ENCODE data around the gene OR2J2. TPM values are rescaled to one million over a fixed set of nuclear protein-coding genes. Genes with fewer than 3 reads are reported as not detected.
"Not testable (repeated sequence)": the region's sequence is repeated elsewhere in the genome, so short reads cannot be mapped to it uniquely, and the experiment has no call there.

OR2J2 gene
- total RNA-seq: not detected
- not detected for polyA plus RNA-seq (2013, experiment 1 of 2)
- polyA plus RNA-seq (2013, experiment 2 of 2): not detected
- 0 to 0.08 (median 0) reads per million in 172 experiments for total RNA-seq

GRCh38 chr6:29170607-29171006 is at the start of gene OR2J2:
Gene OR2J2 (plus strand): TSS chr6:29170907. CDS start chr6:29173636, 2,729 bp downstream.
- H3K9me3 Mint-ChIP-seq, POLR2A ChIA-PET, CTCF ChIA-PET: not testable (repeated sequence)

GRCh38 chr6:29129326-29130012 is 41.2 kb upstream of the OR2J2 start:
- Histone ChIP-seq H3K4me1 (ENCODE audit: insufficient read depth, low read length) (no peaks in the 10 kb centered on the region), H3K9me3 (ENCODE audit: control insufficient read depth in 1 of 2, insufficient read depth in 1 of 2, low read length in 2 of 2) (peaks cover 0 to 9% of the 10 kb centered on the region in 2 experiments), H3K27me3 (ENCODE audit: control insufficient read depth in 1 of 2, insufficient read depth in 2 of 2, low read length in 2 of 2) (peaks cover 0 to 16% of the 10 kb centered on the region in 2 experiments), H3K27ac (ENCODE audit: low read depth in 1 of 2, low read length in 2 of 2) (no peak overlapping the region), H3K36me3 (ENCODE audit: insufficient read depth, low read length) (no peaks in the 10 kb centered on the region), H3K4me3 (ENCODE audit: low read length) (no peak overlapping the region)
- Mint-ChIP-seq H3K9me3 (no peaks in the 10 kb centered on the region), H3K4me1 (ENCODE audit: low read depth) (no peaks in the 10 kb centered on the region), H3K4me3 (no peak overlapping the region), H3K36me3 (ENCODE audit: low read depth) (no peaks in the 10 kb centered on the region), H3K27ac (no peak overlapping the region), H3K27me3 (peaks cover 47% of the 10 kb centered on the region)
- ChIA-PET CTCF (no interaction called here), POLR2A (no interaction called here)
- DNase-seq: no peak
- intact Hi-C loops (cut with DNase I, micrococcal nuclease): no loop called here
- TF ChIP-seq, protein P1, sequence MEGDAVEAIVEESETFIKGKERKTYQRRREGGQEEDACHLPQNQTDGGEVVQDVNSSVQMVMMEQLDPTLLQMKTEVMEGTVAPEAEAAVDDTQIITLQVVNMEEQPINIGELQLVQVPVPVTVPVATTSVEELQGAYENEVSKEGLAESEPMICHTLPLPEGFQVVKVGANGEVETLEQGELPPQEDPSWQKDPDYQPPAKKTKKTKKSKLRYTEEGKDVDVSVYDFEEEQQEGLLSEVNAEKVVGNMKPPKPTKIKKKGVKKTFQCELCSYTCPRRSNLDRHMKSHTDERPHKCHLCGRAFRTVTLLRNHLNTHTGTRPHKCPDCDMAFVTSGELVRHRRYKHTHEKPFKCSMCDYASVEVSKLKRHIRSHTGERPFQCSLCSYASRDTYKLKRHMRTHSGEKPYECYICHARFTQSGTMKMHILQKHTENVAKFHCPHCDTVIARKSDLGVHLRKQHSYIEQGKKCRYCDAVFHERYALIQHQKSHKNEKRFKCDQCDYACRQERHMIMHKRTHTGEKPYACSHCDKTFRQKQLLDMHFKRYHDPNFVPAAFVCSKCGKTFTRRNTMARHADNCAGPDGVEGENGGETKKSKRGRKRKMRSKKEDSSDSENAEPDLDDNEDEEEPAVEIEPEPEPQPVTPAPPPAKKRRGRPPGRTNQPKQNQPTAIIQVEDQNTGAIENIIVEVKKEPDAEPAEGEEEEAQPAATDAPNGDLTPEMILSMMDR (IDR thresholded peaks at IDR 0.05): no peak
- no peak for ATAC-seq (ENCODE audit: poor library complexity)

More at GRCh38 chr6:29170607-29171006, at the start of gene OR2J2:
- H3K27me3 Mint-ChIP-seq: peaks cover 39% of the 10 kb centered on the region
- H3K36me3 ChIP-seq (ENCODE audit: insufficient read depth, low read length); H3K27ac Mint-ChIP-seq; DNase-seq; H3K4me1 Mint-ChIP-seq (ENCODE audit: low read depth); H3K27ac ChIP-seq (ENCODE audit: low read depth in 1 of 2, low read length in 2 of 2); H3K4me3 Mint-ChIP-seq; ATAC-seq (ENCODE audit: poor library complexity); H3K4me3 ChIP-seq (ENCODE audit: low read length); H3K36me3 Mint-ChIP-seq (ENCODE audit: low read depth); H3K9me3 ChIP-seq (ENCODE audit: control insufficient read depth in 1 of 2, insufficient read depth in 1 of 2, low read length in 2 of 2); H3K4me1 ChIP-seq (ENCODE audit: insufficient read depth, low read length); intact Hi-C loops (cut with DNase I, micrococcal nuclease); H3K27me3 ChIP-seq (ENCODE audit: control insufficient read depth in 1 of 2, insufficient read depth in 2 of 2, low read length in 2 of 2): not testable (repeated sequence)

DNA sequence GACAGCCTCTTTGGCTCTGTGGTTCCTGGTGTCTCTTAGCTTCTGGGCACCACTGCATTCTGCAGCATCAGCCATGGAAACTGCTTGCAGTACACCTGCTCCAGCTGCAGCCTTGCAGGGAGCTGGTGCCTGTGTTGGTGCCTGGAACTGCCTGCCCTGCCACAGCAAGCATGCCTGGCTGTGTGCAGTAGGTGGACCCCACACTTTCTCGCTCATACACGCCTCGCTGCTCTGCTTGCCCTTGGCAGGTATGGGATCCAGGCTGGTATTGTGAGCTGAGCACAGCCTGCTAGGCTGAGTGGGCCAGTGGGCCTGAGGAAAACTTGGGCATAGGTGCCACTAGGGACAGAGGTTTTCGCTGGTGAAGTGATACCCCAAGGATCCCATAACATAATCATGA is 40.1 kb upstream of the OR2J2 start:
- Mint-ChIP-seq H3K27me3 (peaks cover 49% of the 10 kb centered on the region), H3K36me3 (ENCODE audit: low read depth) (no peaks in the 10 kb centered on the region), H3K9me3 (no peaks in the 10 kb centered on the region), H3K4me3 (no peak overlapping the region), H3K27ac (no peak overlapping the region), H3K4me1 (ENCODE audit: low read depth) (no peaks in the 10 kb centered on the region)
- no peak for ATAC-seq (ENCODE audit: poor library complexity)
- Histone ChIP-seq H3K4me1 (ENCODE audit: insufficient read depth, low read length) (no peaks in the 10 kb centered on the region), H3K27me3 (ENCODE audit: control insufficient read depth in 1 of 2, insufficient read depth in 2 of 2, low read length in 2 of 2) (peaks cover 2 to 16% of the 10 kb centered on the region in 2 experiments), H3K36me3 (ENCODE audit: insufficient read depth, low read length) (no peaks in the 10 kb centered on the region), H3K4me3 (ENCODE audit: low read length) (no peak overlapping the region), H3K9me3 (ENCODE audit: control insufficient read depth in 1 of 2, insufficient read depth in 1 of 2, low read length in 2 of 2) (peaks cover 0 to 9% of the 10 kb centered on the region in 2 experiments), H3K27ac (ENCODE audit: low read depth in 1 of 2, low read length in 2 of 2) (no peak overlapping the region)
- ChIA-PET CTCF (no interaction called here), POLR2A (no interaction called here)
- intact Hi-C loops (cut with DNase I, micrococcal nuclease): no loop called here
- TF ChIP-seq, protein P1 (IDR thresholded peaks at IDR 0.05): no peak
- DNase-seq: no peak

- Mint-ChIP-seq H3K27ac (no peak overlapping the region), H3K36me3 (ENCODE audit: low read depth) (no peaks in the 10 kb centered on the region), H3K27me3 (peaks cover 49% of the 10 kb centered on the region), H3K4me3 (no peak overlapping the region), H3K9me3 (no peaks in the 10 kb centered on the region), H3K4me1 (ENCODE audit: low read depth) (no peaks in the 10 kb centered on the region)
- Histone ChIP-seq H3K9me3 (ENCODE audit: control insufficient read depth in 1 of 2, insufficient read depth in 1 of 2, low read length in 2 of 2) (peaks cover 0 to 9% of the 10 kb centered on the region in 2 experiments), H3K27me3 (ENCODE audit: control insufficient read depth in 1 of 2, insufficient read depth in 2 of 2, low read length in 2 of 2) (peaks cover 9 to 16% of the 10 kb centered on the region in 2 experiments), H3K4me3 (ENCODE audit: low read length) (no peak overlapping the region), H3K4me1 (ENCODE audit: insufficient read depth, low read length) (no peaks in the 10 kb centered on the region), H3K27ac (ENCODE audit: low read depth in 1 of 2, low read length in 2 of 2) (no peak overlapping the region), H3K36me3 (ENCODE audit: insufficient read depth, low read length) (no peaks in the 10 kb centered on the region)
- TF ChIP-seq, protein P1 (IDR thresholded peaks at IDR 0.05): no peak
- CTCF ChIA-PET: no interaction called here
- intact Hi-C loops (cut with DNase I, micrococcal nuclease): no loop called here
- no peak for ATAC-seq (ENCODE audit: poor library complexity)
- DNase-seq: no peak
- POLR2A ChIA-PET: no interaction called here
These were observed 39.0 kb upstream of the OR2J2 start for GRCh38 chr6:29131691-29132090.

All from CD4-positive, alpha-beta T cell (primary cell).